Measurements from ENCODE around the gene CNNM4.
A peak's percentile ranks its signal among the peaks of the same experiment; 100 is the strongest.

CNNM4 gene

DNA sequence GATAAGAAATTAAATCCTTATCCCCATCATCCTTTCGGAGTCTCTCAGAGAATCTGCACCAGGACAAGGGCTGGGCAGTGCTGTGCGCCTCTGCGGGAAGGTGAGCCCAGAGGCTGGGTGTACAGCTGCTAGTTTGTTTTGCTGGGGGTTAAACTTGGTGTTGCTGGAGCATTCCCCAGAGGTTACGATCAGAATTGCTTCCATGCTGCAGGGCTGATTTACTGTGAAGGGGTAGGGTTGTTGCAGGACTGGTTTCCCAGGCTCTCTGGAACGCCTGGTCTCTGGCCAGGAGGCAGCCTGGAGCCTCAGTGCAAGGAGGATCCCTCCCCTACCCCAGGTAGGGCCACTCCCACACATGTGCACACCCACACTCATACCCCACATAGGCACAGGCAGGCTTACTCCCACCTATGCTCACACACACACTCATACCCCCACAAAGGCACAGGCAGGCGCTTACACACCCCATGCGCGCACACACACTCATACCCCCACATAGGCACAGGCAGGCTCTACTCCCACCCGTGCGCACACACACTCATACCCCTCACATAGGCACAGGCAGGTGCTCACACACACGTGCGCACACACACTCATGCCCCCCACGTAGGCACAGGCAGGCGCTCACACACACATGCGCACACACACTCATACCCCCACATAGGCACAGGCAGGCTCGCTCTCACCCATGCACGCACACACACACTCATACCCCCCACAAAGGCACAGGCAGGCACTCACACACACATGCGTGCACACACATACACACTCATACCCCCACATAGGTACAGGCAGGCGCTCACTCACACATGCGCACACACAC, 11.3 kb downstream of the CNNM4 start (continued):
- TF ChIP-seq, protein P1, sequence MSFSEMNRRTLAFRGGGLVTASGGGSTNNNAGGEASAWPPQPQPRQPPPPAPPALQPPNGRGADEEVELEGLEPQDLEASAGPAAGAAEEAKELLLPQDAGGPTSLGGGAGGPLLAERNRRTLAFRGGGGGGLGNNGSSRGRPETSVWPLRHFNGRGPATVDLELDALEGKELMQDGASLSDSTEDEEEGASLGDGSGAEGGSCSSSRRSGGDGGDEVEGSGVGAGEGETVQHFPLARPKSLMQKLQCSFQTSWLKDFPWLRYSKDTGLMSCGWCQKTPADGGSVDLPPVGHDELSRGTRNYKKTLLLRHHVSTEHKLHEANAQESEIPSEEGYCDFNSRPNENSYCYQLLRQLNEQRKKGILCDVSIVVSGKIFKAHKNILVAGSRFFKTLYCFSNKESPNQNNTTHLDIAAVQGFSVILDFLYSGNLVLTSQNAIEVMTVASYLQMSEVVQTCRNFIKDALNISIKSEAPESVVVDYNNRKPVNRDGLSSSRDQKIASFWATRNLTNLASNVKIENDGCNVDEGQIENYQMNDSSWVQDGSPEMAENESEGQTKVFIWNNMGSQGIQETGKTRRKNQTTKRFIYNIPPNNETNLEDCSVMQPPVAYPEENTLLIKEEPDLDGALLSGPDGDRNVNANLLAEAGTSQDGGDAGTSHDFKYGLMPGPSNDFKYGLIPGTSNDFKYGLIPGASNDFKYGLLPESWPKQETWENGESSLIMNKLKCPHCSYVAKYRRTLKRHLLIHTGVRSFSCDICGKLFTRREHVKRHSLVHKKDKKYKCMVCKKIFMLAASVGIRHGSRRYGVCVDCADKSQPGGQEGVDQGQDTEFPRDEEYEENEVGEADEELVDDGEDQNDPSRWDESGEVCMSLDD (tag by site-specific recombination; IDR thresholded peaks at IDR 0.05), result no peak
- TF ChIP-seq ZNF146 (tag by site-specific recombination; IDR thresholded peaks at IDR 0.05) (no peak), GFI1B (tag by site-specific recombination; IDR thresholded peaks at IDR 0.05) (no peak), ZEB2 (tag by site-specific recombination; IDR thresholded peaks at IDR 0.05) (no peak), ZNF10 (tag by site-specific recombination; IDR thresholded peaks at IDR 0.05) (no peak), ZNF221 (tag by site-specific recombination; IDR thresholded peaks at IDR 0.05; ENCODE audit: borderline replicate concordance) (no peak), ZBTB8A (tag by site-specific recombination; IDR thresholded peaks at IDR 0.05) (no peak), EGR2 (tag by site-specific recombination; IDR thresholded peaks at IDR 0.05; ENCODE audit: low read depth) (peak; percentile 88), ZNF354C (tag by site-specific recombination; IDR thresholded peaks at IDR 0.05; ENCODE audit: borderline replicate concordance, low read depth) (no peak), ZNF596 (tag by site-specific recombination; IDR thresholded peaks at IDR 0.05) (no peak), ZFHX2 (tag by site-specific recombination; conservative IDR thresholded peaks at IDR 0.05) (peak; percentile 92), ZNF169 (tag by site-specific recombination; IDR thresholded peaks at IDR 0.05) (no peak)
- TF ChIP-seq, protein P2, sequence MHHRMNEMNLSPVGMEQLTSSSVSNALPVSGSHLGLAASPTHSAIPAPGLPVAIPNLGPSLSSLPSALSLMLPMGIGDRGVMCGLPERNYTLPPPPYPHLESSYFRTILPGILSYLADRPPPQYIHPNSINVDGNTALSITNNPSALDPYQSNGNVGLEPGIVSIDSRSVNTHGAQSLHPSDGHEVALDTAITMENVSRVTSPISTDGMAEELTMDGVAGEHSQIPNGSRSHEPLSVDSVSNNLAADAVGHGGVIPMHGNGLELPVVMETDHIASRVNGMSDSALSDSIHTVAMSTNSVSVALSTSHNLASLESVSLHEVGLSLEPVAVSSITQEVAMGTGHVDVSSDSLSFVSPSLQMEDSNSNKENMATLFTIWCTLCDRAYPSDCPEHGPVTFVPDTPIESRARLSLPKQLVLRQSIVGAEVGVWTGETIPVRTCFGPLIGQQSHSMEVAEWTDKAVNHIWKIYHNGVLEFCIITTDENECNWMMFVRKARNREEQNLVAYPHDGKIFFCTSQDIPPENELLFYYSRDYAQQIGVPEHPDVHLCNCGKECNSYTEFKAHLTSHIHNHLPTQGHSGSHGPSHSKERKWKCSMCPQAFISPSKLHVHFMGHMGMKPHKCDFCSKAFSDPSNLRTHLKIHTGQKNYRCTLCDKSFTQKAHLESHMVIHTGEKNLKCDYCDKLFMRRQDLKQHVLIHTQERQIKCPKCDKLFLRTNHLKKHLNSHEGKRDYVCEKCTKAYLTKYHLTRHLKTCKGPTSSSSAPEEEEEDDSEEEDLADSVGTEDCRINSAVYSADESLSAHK (tag by site-specific recombination; IDR thresholded peaks at IDR 0.05), result no peak
- TF ChIP-seq, protein P3, sequence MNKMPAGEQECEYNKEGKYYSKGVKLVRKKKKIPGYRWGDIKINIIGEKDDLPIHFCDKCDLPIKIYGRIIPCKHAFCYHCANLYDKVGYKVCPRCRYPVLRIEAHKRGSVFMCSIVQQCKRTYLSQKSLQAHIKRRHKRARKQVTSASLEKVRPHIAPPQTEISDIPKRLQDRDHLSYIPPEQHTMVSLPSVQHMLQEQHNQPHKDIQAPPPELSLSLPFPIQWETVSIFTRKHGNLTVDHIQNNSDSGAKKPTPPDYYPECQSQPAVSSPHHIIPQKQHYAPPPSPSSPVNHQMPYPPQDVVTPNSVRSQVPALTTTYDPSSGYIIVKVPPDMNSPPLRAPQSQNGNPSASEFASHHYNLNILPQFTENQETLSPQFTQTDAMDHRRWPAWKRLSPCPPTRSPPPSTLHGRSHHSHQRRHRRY (tag by site-specific recombination; IDR thresholded peaks at IDR 0.05), result no peak
- TF ChIP-seq, protein P4, sequence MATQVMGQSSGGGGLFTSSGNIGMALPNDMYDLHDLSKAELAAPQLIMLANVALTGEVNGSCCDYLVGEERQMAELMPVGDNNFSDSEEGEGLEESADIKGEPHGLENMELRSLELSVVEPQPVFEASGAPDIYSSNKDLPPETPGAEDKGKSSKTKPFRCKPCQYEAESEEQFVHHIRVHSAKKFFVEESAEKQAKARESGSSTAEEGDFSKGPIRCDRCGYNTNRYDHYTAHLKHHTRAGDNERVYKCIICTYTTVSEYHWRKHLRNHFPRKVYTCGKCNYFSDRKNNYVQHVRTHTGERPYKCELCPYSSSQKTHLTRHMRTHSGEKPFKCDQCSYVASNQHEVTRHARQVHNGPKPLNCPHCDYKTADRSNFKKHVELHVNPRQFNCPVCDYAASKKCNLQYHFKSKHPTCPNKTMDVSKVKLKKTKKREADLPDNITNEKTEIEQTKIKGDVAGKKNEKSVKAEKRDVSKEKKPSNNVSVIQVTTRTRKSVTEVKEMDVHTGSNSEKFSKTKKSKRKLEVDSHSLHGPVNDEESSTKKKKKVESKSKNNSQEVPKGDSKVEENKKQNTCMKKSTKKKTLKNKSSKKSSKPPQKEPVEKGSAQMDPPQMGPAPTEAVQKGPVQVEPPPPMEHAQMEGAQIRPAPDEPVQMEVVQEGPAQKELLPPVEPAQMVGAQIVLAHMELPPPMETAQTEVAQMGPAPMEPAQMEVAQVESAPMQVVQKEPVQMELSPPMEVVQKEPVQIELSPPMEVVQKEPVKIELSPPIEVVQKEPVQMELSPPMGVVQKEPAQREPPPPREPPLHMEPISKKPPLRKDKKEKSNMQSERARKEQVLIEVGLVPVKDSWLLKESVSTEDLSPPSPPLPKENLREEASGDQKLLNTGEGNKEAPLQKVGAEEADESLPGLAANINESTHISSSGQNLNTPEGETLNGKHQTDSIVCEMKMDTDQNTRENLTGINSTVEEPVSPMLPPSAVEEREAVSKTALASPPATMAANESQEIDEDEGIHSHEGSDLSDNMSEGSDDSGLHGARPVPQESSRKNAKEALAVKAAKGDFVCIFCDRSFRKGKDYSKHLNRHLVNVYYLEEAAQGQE (tag by site-specific recombination; IDR thresholded peaks at IDR 0.05), result no peak
- TF ChIP-seq, protein P5, sequence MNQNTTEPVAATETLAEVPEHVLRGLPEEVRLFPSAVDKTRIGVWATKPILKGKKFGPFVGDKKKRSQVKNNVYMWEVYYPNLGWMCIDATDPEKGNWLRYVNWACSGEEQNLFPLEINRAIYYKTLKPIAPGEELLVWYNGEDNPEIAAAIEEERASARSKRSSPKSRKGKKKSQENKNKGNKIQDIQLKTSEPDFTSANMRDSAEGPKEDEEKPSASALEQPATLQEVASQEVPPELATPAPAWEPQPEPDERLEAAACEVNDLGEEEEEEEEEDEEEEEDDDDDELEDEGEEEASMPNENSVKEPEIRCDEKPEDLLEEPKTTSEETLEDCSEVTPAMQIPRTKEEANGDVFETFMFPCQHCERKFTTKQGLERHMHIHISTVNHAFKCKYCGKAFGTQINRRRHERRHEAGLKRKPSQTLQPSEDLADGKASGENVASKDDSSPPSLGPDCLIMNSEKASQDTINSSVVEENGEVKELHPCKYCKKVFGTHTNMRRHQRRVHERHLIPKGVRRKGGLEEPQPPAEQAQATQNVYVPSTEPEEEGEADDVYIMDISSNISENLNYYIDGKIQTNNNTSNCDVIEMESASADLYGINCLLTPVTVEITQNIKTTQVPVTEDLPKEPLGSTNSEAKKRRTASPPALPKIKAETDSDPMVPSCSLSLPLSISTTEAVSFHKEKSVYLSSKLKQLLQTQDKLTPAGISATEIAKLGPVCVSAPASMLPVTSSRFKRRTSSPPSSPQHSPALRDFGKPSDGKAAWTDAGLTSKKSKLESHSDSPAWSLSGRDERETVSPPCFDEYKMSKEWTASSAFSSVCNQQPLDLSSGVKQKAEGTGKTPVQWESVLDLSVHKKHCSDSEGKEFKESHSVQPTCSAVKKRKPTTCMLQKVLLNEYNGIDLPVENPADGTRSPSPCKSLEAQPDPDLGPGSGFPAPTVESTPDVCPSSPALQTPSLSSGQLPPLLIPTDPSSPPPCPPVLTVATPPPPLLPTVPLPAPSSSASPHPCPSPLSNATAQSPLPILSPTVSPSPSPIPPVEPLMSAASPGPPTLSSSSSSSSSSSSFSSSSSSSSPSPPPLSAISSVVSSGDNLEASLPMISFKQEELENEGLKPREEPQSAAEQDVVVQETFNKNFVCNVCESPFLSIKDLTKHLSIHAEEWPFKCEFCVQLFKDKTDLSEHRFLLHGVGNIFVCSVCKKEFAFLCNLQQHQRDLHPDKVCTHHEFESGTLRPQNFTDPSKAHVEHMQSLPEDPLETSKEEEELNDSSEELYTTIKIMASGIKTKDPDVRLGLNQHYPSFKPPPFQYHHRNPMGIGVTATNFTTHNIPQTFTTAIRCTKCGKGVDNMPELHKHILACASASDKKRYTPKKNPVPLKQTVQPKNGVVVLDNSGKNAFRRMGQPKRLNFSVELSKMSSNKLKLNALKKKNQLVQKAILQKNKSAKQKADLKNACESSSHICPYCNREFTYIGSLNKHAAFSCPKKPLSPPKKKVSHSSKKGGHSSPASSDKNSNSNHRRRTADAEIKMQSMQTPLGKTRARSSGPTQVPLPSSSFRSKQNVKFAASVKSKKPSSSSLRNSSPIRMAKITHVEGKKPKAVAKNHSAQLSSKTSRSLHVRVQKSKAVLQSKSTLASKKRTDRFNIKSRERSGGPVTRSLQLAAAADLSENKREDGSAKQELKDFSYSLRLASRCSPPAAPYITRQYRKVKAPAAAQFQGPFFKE (tag by site-specific recombination; IDR thresholded peaks at IDR 0.05; ENCODE audit: borderline replicate concordance), result no peak
- TF ChIP-seq, protein P6, sequence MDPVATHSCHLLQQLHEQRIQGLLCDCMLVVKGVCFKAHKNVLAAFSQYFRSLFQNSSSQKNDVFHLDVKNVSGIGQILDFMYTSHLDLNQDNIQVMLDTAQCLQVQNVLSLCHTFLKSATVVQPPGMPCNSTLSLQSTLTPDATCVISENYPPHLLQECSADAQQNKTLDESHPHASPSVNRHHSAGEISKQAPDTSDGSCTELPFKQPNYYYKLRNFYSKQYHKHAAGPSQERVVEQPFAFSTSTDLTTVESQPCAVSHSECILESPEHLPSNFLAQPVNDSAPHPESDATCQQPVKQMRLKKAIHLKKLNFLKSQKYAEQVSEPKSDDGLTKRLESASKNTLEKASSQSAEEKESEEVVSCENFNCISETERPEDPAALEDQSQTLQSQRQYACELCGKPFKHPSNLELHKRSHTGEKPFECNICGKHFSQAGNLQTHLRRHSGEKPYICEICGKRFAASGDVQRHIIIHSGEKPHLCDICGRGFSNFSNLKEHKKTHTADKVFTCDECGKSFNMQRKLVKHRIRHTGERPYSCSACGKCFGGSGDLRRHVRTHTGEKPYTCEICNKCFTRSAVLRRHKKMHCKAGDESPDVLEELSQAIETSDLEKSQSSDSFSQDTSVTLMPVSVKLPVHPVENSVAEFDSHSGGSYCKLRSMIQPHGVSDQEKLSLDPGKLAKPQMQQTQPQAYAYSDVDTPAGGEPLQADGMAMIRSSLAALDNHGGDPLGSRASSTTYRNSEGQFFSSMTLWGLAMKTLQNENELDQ (tag by site-specific recombination; IDR thresholded peaks at IDR 0.05; ENCODE audit: low read depth), result no peak
- TF ChIP-seq, protein P7, sequence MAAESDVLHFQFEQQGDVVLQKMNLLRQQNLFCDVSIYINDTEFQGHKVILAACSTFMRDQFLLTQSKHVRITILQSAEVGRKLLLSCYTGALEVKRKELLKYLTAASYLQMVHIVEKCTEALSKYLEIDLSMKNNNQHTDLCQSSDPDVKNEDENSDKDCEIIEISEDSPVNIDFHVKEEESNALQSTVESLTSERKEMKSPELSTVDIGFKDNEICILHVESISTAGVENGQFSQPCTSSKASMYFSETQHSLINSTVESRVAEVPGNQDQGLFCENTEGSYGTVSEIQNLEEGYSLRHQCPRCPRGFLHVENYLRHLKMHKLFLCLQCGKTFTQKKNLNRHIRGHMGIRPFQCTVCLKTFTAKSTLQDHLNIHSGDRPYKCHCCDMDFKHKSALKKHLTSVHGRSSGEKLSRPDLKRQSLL (tag by site-specific recombination; IDR thresholded peaks at IDR 0.05), result no peak
